ENCODE data around the gene PARL.

PARL gene

GRCh38 chr3:183830187-183830586 is 54.5 kb downstream of the PARL start:
- no peak for DNase-seq (ENCODE audit: extremely low read depth, low read depth)
- H3K4me3 ChIP-seq (replicated peaks; ENCODE audit: low read depth, low read length), result no peak overlapping the region
- TF ChIP-seq CTCF (IDR thresholded peaks at IDR 0.05; ENCODE audit: low read depth, low read length, missing control alignments), result no peak

GRCh38 chr3:183829466-183829865 is 55.2 kb downstream of the PARL start:
- no peak overlapping the region for H3K4me3 ChIP-seq (replicated peaks; ENCODE audit: low read depth, low read length)
- TF ChIP-seq CTCF (IDR thresholded peaks at IDR 0.05; ENCODE audit: low read depth, low read length, missing control alignments), result no peak
- DNase-seq (ENCODE audit: extremely low read depth, low read depth), result no peak

GRCh38 chr3:183828538-183828870 is 56.2 kb downstream of the PARL start:
- H3K4me3 ChIP-seq (replicated peaks; ENCODE audit: low read depth, low read length), result no peak overlapping the region
- no peak for DNase-seq (ENCODE audit: extremely low read depth, low read depth)
- no peak for TF ChIP-seq CTCF (IDR thresholded peaks at IDR 0.05; ENCODE audit: low read depth, low read length, missing control alignments)

- no peak overlapping the region for H3K4me3 ChIP-seq (replicated peaks; ENCODE audit: low read depth, low read length)
- TF ChIP-seq CTCF (IDR thresholded peaks at IDR 0.05; ENCODE audit: low read depth, low read length, missing control alignments), result no peak
- DNase-seq (ENCODE audit: extremely low read depth, low read depth), result no peak
These were observed 56.7 kb downstream of the PARL start for GRCh38 chr3:183827809-183828537.

GRCh38 chr3:183826448-183827250 is 58.0 kb downstream of the PARL start:
- no peak for TF ChIP-seq CTCF (IDR thresholded peaks at IDR 0.05; ENCODE audit: low read depth, low read length, missing control alignments)
- DNase-seq (ENCODE audit: extremely low read depth, low read depth), result no peak
- no peak overlapping the region for H3K4me3 ChIP-seq (replicated peaks; ENCODE audit: low read depth, low read length)

GRCh38 chr3:183825456-183826161 is 59.1 kb downstream of the PARL start, which contains the start of gene MAP6D1:
Gene MAP6D1 (minus strand): TSS chr3:183825577. CDS start chr3:183825547, 30 bp downstream.
- peak within 1 kb of the TSS; percentile 65 for H3K4me3 ChIP-seq (replicated peaks; ENCODE audit: low read depth, low read length)
- peak; percentile 30 for DNase-seq (ENCODE audit: extremely low read depth, low read depth)
- peak; percentile 49 for TF ChIP-seq CTCF (IDR thresholded peaks at IDR 0.05; ENCODE audit: low read depth, low read length, missing control alignments)
